ENCODE data around the gene TFDP2.
"Not testable (repeated sequence)": the region's sequence is repeated elsewhere in the genome, so short reads cannot be mapped to it uniquely, and the experiment has no call there.

Gene TFDP2

DNA sequence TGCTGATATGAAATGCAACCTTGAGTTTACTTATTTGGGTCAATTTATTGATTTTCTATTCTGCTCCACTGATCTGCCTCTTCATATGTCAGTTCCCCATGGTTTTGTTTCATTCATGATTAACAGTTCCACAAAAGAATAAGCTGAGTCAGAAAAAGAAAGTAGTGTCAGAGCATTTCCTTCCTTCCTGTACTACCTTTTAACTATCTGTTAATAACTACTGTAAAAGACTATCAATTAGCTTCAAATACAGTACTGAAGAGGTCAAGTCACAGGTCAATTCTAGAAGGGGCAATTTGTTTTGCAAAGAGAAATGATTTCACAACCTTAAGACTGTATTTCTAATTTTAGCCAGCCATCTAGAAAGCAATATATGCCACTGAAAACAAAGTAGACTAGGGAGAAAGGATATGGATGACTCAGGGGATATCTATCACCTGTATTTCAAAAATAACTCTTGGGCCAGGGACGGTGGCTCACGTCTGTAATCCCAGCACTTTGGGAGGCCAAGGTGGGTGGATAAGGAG is 129.5 kb downstream of the TFDP2 start:
- no peak for DNase-seq (ENCODE audit: low read depth)

DNA sequence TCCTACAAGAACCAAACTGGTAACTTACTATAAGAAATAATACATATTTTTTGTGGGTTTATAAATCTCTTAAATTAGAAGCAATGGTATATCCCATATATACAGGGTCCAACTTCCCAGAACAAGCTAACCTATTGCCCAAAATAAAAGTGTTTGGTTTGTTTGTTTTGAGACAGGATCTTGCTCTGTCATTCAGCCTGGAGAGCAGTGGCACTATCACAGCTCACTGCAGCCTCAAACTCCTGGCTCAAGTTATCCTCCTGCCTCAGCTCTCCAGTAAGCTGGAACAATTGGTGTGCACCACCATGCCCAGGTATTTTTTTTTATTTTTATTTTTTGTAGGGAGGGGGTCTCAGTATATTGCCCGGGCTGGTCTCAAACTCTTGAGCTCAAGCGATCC is 135.4 kb downstream of the TFDP2 start:
- DNase-seq (ENCODE audit: low read depth) = no peak

DNA sequence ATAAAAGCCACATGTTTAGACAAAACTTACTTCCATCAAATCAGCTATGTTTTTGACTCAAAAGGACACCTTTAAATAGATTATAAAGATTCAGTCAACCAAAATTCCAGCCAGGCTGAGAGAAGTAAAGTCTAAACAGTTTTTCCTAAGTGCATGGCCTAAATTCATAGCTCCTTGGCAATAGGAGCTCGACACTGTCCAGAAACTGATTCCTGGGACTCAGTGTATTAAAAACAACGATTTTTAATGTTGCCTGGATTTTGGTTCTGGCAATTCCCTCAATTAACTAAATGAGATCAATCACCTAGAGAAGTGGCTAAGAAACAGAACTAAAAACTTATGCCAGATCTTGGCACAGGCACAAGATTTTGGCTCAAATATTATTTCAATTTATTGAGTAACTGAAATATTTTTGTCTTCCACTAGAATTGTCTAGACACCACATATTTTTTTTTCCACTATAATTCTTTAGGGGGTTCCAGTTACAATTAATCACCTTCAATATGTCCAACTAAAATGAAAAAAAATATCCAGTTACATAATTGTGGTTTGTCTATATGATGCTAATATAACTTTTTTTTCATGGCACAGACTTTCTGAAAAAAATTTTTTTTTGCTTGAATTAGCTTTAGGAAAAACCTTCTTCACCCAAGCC is 135.9 kb downstream of the TFDP2 start:
- no peak for DNase-seq (ENCODE audit: low read depth)

DNA sequence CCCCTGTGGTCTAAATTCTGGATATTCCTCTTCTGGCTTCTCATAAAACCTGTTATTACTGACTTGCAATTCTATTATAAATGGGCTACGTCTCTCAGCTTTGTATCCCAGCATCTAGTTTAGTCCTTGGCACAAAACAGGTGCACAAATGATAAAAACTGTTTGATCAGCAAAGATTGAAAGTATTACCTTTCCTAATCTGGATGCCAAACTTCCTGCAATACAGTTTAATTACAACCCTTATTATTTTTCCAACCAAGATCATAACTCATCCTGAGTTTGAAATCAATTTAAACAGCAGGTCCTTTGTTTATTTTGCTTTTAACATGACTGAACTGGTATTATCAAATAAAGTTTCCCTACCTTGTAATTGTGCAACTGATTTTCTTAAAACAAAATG is 140.3 kb downstream of the TFDP2 start:
- DNase-seq (ENCODE audit: low read depth) = no peak

DNA sequence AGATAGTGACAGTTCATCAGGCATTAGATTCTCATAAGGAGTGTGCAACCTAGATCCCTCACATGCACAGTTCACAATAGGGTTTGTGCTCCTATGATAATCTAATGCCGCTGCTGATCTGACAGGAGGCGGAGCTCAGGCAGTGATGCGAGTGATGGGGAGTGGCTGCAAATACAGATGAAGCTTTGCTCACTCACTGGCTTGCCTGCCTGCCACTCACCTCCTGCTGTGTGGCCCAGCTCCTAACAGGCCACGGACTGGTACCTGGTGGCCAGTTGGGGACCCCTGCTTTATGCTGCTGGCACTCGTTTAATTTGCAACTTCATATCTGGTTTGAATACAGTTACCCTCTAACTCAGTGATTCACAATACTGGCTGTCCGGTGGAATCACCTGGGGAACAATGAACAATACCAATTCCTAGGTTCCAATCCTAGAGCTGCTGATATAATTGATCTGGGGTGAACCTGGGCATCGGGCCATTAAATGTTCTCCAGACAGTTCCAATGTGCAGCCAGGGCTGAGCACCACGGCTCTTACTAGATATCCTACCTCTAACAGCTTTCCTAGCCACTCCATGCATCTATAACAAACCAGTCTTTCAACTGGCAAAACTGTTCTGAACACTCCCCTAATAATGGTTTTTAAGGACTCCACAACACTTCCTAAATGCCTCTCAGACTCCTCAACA is 141.5 kb downstream of the TFDP2 start:
- DNase-seq (ENCODE audit: low read depth) = no peak

DNA sequence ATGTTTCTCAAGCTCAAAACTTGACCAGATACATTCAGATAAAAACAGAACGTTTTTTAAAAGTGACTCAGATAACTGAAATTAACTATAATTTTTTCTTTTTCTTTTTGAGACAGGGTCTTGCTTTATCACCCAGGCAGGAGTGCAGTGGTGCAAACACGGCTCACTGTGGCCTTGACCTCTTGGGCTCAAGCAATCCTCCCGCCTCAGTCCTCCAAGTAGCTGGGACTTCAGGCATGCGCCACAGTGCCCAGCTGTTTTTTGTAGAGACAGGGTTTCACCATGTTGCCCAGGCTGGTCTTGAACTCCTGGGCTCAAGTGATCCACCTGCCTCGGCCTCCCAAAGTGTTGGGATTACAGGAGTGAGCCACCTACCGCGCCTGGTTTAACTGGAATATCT is 144.4 kb downstream of the TFDP2 start:
- DNase-seq (ENCODE audit: low read depth) = not testable (repeated sequence)

DNA sequence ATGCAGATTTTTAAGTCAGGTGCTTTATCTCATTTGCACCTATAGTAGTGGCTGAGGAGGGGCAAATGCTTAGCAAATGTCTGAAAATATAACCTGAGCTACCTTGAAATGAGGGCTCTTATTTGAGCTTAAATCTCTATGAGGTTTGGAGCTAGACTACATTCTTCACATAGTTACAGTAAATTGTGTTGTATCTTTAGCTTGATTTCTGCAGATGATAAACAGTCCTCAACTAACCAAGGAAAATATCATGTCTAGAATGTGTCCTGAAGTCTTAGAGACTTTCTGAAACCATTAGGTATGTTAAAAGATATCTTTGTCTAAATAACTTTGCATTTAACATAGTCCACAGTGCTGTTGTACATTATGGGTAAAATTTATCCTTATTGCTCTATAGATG is 145.3 kb downstream of the TFDP2 start:
- DNase-seq (ENCODE audit: low read depth) = no peak

DNA sequence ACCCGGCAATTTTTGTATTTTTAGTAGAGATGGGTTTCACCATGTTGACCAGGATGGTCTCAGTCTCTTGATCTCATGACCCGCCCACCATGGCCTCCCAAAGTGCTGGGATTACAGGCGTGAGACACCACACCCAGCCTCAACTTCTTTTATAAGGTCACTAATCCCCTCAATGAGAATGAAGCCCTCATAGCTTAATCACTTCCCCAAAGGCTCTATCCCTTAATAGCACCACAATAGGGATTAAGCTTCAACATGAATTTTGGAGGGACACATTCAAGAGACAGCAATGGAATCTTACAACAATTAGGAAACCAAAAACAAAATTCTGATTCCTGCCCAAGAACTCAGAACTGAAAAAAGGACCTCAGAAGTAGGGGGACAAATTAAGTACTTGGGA is 146.1 kb downstream of the TFDP2 start:
- DNase-seq (ENCODE audit: low read depth) = no peak

DNA sequence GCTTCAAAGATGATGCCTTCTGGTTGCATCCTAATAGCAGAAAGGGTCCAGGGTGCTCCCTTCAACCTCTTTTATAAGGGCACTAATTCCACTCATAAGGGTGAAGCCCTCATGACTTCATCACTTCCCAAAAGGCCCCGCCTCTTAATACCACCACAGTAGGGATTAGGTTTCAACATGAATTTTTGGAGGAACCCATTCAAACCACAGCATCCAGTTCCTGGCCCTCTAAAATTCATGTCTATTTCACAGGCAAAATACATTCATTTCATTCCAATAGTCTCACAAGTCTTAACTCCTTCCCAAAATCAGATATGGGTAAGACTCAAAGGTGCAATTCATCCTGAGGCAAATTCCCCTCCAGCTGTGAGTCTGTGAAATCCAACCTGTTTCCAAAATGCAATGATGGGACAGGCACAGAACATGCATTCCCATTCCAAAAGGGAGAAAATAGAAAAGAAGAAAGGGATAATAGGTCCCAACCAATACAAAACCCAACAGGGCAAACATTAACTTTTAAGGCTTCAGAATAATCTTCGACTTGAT is 148.9 kb downstream of the TFDP2 start:
- DNase-seq (ENCODE audit: low read depth) = no peak

DNA sequence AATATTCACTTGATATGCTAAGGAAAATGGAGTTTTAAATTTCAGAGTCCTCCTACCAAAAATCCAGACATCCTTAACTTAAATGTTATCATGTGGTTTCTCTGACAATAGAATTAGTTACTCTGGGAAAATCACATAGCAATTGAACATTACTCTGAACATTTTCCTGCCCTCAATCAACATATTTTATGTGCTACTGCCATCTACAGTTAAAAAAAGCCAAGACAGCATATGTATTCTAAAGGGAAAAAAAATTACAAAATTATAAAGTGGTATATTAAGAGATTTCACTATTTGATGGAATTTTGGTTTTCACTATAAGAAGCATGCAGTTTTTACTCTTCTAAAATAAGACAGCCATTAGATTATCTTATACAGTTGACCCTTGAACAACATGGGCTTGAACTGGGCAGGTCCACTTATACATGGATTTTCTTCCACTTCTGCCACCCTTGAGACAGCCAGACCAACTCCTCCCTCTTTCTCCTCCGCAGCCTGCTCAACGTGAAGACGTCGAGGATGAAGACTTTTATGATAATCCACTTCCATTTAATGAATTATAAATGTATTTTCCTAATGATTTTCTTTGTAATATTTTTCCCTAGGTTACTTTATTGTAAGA is 150.6 kb downstream of the TFDP2 start:
- DNase-seq (ENCODE audit: low read depth) = no peak

DNA sequence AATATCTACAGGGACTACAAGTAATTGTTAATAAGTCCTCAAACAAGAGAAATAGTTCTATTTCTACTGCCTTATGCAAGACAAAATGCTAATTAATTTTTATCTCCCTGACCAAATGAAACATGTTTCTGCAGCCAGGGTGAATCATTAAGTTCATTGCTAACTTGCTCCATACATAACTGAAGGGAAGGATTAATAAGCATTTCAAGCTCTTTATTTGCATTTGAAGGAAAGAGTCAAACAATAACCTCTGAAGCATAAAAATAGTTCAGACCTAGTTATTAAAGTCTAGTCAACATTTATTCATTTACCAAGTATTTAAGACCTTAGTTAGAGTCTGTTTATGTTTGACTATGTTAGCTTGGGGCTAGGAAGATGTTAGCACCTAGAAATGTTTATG is 152.9 kb downstream of the TFDP2 start:
- no peak for DNase-seq (ENCODE audit: low read depth)

DNA sequence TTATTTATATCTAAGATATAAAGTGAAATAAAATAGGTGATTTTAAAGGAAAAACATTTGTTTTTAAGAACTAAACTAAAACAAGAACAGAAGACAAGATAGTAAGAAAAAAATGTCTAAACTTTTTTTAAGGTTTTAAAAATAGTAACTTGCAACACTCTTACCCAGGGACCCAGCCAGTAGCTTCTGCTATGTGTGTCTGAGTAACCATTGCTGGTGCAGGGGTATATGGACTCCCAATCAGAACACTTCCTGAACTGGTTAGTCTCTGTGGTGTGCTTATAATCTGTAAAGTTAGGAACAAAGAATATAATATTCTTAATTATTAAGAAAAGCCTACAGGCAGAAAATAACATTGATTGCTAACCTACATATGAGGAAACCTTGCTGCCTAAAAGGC is 154.5 kb downstream of the TFDP2 start:
- DNase-seq (ENCODE audit: low read depth) = no peak

DNA sequence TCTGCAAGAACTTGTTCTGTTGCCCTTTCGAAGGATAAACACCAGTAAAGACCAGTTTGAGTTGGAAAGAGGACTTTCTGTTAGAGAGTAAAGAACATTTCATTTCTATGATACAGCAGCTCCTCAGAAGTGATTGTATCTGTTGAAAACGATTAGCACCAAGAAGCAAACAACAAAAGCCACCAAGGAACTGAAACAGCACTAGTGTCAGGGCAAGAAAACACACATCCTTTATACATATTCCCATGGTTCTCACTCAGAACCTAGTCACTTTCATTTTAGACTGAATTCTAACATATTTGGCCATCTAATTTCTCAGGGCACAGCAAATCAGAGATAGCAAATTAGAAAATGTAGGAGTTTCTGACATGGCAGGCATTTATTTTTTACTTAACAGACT is 156.8 kb downstream of the TFDP2 start:
- DNase-seq (ENCODE audit: low read depth) = no peak

DNA sequence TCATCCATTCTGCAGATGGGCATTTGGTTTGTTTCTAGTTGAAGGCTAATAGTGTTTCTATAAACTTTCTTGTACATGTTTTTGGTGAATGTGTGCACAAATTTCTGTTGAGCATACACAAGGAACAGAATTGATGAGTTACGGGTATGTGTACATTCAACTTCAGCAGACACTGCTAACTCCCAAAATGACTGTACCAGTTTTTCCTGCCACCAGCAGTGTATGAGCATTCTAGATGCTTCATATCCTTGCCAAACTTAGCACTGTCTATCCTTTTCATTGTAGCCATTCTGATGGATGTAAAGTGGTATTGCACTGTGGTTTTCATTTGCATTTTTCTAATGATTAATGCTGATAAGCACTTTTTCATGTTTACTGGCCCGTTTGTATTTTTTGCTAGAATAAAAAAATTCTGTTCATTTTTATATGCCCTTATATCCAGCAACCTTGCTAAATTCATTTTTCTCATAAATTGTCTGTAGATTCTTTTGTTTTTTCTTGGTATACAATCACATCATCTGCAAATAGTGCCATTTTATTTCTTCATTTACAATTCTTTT is 162.7 kb downstream of the TFDP2 start:
- DNase-seq (ENCODE audit: low read depth) = no peak

DNA sequence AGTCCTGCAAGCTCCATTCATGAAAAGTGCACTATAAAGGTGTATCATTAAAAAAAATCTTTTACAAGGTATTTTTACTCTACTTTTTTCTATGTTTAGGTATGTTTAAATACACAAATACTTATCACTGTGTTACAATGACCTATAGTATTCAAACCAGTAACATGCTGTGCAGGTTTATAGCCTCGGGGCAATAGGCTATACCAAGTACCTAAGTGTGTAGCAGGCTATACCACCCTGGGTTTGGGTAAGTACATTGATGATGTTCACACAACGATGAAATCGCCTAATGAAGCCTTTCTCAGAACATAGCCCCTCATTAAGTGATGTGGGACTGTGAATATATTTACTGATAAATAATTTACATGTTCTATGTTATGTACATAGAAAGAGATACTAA is 168.3 kb downstream of the TFDP2 start:
- no peak for DNase-seq (ENCODE audit: low read depth)

DNA sequence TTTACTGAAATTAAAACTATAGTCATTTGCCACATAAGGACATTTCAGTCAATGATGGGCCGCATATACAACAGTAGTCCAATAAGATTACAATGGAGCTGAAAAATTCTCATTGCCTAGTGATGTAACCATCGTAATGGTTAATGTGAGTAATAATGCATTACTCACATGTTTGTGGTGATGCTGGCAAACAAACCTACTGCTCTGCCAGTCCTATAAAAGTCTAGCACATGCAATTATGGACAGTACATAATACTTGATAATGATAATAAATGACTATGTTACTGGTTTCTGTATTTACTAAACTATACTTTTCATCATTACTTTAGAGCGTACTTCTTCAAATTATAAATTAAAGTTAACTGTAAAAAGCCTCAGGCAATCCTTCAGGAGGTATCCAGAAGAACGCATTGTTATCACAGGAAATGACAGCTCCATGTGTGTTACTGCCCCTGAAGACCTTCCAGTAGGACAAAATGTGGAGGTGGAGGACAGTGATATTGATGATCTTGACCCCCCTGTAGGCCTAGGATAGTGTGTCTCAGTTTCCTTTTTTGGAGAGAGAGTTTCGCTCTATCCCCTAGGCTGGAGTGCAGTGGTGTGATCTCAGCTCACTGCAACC is 170.2 kb downstream of the TFDP2 start:
- DNase-seq (ENCODE audit: low read depth) = no peak

DNA sequence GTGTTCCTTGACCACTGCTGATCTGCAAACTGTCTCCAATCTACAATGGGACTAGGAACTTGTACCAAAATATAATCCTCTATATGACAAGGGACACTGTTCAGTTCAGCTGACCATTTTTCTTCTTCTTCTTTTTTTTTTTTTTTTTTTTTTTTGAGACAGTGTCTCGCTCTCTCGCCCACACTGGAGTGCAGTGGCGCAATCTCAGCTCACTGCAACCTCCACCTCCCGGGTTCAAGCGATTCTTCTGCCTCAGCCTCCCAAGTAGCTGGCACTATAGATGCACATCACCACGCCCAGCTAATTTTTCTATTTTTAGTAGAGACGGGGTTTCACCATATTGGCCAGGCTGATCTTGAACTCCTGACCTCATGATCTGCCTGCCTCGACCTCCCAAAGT is 174.6 kb downstream of the TFDP2 start:
- not testable (repeated sequence) for DNase-seq (ENCODE audit: low read depth)

DNA sequence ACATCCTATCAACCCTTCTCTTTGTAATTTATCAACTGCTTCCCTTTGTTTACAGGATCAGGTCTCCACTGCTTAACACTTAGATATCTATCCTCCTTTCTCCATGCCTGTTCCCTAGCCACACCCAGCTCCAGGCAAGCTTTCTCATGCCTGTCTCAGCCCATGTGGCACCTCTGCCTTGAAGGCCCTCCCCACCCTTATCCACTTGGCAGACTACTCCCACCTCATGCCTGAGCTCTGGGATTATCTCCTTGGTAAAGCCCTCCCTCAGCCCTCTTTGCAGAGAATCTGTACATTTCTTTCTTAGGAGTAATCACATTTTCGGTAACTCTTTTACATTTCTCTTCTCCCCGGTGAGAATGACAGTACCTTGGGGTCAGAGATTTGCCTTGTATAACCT is 176.9 kb downstream of the TFDP2 start:
- DNase-seq (ENCODE audit: low read depth) = no peak

DNA sequence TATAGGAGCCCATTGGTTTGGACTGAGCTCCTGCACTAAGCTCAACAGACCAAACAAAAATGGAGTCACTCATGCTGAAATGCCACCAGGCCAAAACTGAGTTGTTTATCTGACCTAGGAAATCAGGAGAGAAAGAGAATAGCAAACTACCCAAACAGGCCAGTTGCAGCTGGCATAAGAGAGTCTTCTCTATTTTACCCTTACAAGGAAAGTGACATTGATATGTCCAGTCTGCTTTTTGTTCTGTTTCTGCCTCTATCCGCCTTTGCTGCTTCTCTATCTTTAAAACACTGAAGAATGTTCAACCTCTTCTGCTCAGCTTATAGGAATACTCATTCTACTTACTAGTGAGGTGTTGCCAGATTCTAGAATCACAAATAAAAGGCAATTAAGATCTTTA is 177.8 kb downstream of the TFDP2 start:
- DNase-seq (ENCODE audit: low read depth) = no peak

DNA sequence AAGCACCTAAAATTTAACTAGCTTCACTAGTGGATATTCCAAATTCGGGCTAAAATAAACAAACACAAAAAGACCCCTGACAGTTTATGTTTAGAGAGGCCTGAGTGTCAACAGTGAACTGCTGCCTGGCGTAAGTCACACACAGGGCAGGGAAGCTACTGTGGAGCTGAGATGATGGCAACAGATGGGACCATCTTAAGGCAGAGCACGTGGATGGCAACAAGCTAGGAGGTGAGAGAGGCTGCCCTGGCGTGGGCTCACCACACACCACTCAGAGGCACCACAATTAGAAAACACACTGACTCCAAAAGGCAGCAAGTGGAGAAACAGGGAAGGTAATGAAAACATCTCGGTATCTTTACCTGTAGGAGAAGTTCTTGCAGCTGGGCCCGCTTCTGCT is 179.6 kb downstream of the TFDP2 start:
- no peak for DNase-seq (ENCODE audit: low read depth)

DNA sequence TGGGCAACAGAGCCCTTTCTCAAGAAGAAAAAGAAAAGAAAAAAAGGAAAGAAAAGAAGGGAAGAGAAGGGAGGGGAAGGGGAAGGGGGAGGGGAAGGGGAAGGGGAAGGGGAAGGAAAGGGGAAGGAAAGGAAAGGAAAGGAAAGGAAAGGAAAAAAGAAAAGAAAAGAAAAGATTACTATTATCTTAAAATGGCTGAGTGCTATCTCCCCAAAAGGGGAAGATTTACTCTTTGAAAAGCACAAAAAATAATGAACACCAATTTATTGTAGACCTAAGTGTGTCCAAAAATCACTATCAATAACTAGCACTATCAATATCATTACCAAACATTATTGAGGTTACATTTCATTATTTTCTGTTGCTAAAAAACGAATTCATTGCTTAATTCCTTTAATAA is 183.9 kb downstream of the TFDP2 start:
- DNase-seq (ENCODE audit: low read depth) = no peak

DNA sequence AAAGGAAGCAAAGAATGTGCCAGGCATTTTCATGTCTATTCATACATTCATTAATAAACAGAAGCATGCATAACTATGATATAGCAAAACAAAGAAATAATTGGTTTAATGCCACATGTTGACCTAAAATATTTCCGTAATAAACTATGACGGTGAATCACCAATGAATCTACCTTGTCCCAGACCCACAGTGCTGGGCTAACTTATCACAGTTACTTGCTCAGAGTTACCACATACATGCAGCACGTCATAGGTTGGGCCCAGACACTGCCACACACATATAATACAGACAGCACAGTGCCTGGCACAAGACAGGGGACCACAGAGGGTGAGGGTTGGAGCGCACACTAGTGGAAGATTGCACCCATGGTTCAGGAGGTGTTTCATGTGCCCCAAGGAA is 186.0 kb downstream of the TFDP2 start:
- no peak for DNase-seq (ENCODE audit: low read depth)

Data from T follicular helper cell (primary cell).